Thoracic aorta (tissue), 2 donors: Measurements from ENCODE around the gene IBTK. TPM values are rescaled to one million over a fixed set of nuclear protein-coding genes. Genes with fewer than 3 reads are reported as not detected.
A peak's percentile ranks its signal among the peaks of the same experiment; 100 is the strongest.

Experiments
- ATAC-seq: fragments of 150-250 bp; one replicate; pipeline ENCODE4 v1.8.0; 2017; ENCODE audit warnings: low read depth; ENCODE audit not compliant: insufficient number of reproducible peaks, low FRiP score
- DNase-seq: peaks from one replicate; pipeline ENCODE4 v3.0.0-alpha.2; 2020; ENCODE audit warnings: low spot score
- H3K27ac ChIP-seq, 2 donors: fragments of 200-600 bp; sonication (generic); 1 replicate in 1 of 2; 2 replicates in 1 of 2; pipeline ENCODE4 v1.5.1; 2016; ENCODE audit warnings: mild to moderate bottlenecking in 2 of 2, moderate library complexity in 2 of 2
- H3K27me3 ChIP-seq: fragments of 200-600 bp; sonication (generic); replicated peaks from 2 replicates; pipeline ENCODE4 v1.6.0; 2016; ENCODE audit warnings: mild to moderate bottlenecking; ENCODE audit not compliant: insufficient read depth
- H3K36me3 ChIP-seq: fragments of 200-600 bp; sonication (generic); one replicate; pipeline ENCODE4 v1.5.1; 2016
- H3K4me1 ChIP-seq, 2 donors: fragments of 200-600 bp; sonication (generic); 1 replicate in 1 of 2; 2 replicates in 1 of 2; pipeline versions ENCODE4 v1.5.1 to v1.6.0; 2016; ENCODE audit warnings: low read depth in 2 of 2, mild to moderate bottlenecking in 1 of 2; ENCODE audit not compliant: control insufficient read depth in 1 of 2
- H3K4me3 ChIP-seq: fragments of 200-600 bp; sonication (generic); 2 replicates; pipeline ENCODE4 v1.5.1; 2016; ENCODE audit warnings: mild to moderate bottlenecking
- H3K9me3 ChIP-seq: fragments of 200-600 bp; sonication (generic); 2 replicates; pipeline ENCODE4 v1.5.1; 2016
- CTCF ChIP-seq: fragments of 200-600 bp; sonication (generic); IDR thresholded peaks from one replicate; pipeline ENCODE4 v1.5.1; 2019; ENCODE audit warnings: antibody characterized with exemption
- total RNA-seq, 2 donors: library from RNA; depleted of rRNA; stranded (reverse); fragments of >200 nt; gene quantifications; one replicate each; pipeline versions ENCODE4 v1.1.0 to v1.2.3, GENCODE V29; 2016

IBTK gene
- total RNA-seq, 2 donors from 2014 or later: 18.1 to 36.8 TPM

DNA sequence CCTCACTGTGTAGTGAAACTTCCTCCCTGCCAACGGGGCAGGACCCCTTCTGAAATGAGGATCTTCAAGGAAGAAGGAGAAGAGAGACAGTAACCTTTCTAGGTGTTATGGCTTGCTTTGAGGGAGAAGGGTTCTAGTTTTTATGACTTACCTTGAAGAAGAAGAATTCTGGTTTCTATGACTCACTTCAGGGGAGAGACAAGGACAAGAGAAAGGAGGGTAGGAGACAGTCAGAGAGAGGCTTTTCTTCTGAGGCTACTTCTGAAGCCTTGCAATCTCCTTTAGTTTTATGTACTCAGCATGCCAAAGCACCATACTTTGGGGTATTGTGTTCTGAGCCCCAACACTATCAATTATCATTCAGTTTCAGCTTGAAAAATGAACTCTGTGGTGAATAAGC is 25.8 kb upstream of the IBTK start:
- TF ChIP-seq CTCF: no peak
- H3K9me3 ChIP-seq: no peaks in the 10 kb centered on the region
- no peak overlapping the region for H3K27ac ChIP-seq
- H3K36me3 ChIP-seq: no peaks in the 10 kb centered on the region
- no peak for ATAC-seq
- H3K4me3 ChIP-seq: no peak overlapping the region
- DNase-seq: no peak
- no peaks in the 10 kb centered on the region for H3K4me1 ChIP-seq
- no peaks in the 10 kb centered on the region for H3K27me3 ChIP-seq

GRCh38 chr6:82270881-82271635 is 23.5 kb upstream of the IBTK start:
- no peaks in the 10 kb centered on the region for H3K27me3 ChIP-seq
- no peak for ATAC-seq

DNA sequence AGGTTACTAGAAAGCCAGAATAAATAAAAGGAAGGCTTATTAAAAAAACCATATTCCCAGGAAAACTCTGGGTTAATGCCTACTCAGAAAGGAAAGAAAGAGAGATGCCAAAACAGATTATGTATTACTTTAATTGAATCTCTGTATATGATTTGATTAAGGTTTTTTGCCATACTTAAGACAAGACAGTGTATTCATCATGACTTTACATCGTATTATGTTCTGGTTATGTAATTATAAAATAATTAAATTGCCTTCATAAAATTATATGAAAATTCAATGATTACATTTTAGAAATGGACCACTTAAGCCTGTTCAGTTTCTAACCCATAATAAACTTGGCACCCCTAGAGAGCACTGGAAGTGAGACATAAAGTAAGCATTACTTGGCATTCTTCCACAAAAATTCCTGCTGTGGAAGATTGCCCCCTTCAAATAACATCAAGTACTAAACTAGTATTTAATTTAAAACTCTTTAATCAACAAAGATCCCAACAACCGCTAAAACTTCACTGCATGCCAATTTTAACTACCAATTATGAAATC is 20.8 kb upstream of the IBTK start:
- ATAC-seq (no peak), DNase-seq (no peak)
- Histone ChIP-seq H3K4me3 (no peak overlapping the region), H3K27ac (no peak overlapping the region), H3K27me3 (no peaks in the 10 kb centered on the region), H3K4me1 (no peaks in the 10 kb centered on the region), H3K9me3 (no peaks in the 10 kb centered on the region), H3K36me3 (no peaks in the 10 kb centered on the region)
- no peak for TF ChIP-seq CTCF

More at GRCh38 chr6:82270881-82271635, 23.5 kb upstream of the IBTK start:
- H3K9me3 ChIP-seq: no peaks in the 10 kb centered on the region
- no peaks in the 10 kb centered on the region for H3K36me3 ChIP-seq
- no peaks in the 10 kb centered on the region for H3K4me1 ChIP-seq
- H3K4me3 ChIP-seq: no peak overlapping the region
- no peak overlapping the region for H3K27ac ChIP-seq
- TF ChIP-seq CTCF: peak; percentile 48
- DNase-seq: no peak

- H3K27me3 ChIP-seq: no peaks in the 10 kb centered on the region
- ATAC-seq (no peak), DNase-seq (no peak)
- H3K36me3 ChIP-seq: no peaks in the 10 kb centered on the region
- H3K27ac ChIP-seq: no peak overlapping the region
- TF ChIP-seq CTCF: no peak
- H3K9me3 ChIP-seq: no peaks in the 10 kb centered on the region
- peaks cover 7 to 12% of the 10 kb centered on the region in 2 donors for H3K4me1 ChIP-seq
- H3K4me3 ChIP-seq: no peak overlapping the region
Observed at GRCh38 chr6:82264824-82265223, 17.3 kb upstream of the IBTK start.

GRCh38 chr6:82264321-82264720 is 16.8 kb upstream of the IBTK start:
- Histone ChIP-seq H3K9me3 (no peaks in the 10 kb centered on the region), H3K36me3 (no peaks in the 10 kb centered on the region), H3K27me3 (no peaks in the 10 kb centered on the region), H3K27ac (no peak overlapping the region), H3K4me3 (no peak overlapping the region), H3K4me1 (peaks cover 7 to 12% of the 10 kb centered on the region in 2 donors)
- TF ChIP-seq CTCF: no peak
- DNase-seq: no peak
- ATAC-seq: no peak
